Mesenteric fat pad (tissue), 1 donor: Measurements from ENCODE around the gene GAPT. TPM values are rescaled to one million over a fixed set of nuclear protein-coding genes. Genes with fewer than 3 reads are reported as not detected.

Experiments
- DNase-seq: peaks from one replicate; pipeline ENCODE4 v3.0.0-alpha.2; 2020; ENCODE audit warnings: low spot score
- long read RNA-seq: library from polyadenylated mRNA; unstranded; transcript quantifications from one replicate; pipeline ENCODE4 v2.0.0, GENCODE V29; 2020
- total RNA-seq: library from RNA; stranded (reverse); fragmentation: NEBNext Ultra II Directional; extraction: Animal tissue kit (Norgen Biotek cat#: 25700); gene quantifications from one replicate; pipeline ENCODE4 v1.2.1, GENCODE V29; 2021
- donor health status: DM: yes; HTN: yes; CAD: no.

GAPT gene
- total RNA-seq: 2.0 TPM
- long read RNA-seq: 0 reads

DNA sequence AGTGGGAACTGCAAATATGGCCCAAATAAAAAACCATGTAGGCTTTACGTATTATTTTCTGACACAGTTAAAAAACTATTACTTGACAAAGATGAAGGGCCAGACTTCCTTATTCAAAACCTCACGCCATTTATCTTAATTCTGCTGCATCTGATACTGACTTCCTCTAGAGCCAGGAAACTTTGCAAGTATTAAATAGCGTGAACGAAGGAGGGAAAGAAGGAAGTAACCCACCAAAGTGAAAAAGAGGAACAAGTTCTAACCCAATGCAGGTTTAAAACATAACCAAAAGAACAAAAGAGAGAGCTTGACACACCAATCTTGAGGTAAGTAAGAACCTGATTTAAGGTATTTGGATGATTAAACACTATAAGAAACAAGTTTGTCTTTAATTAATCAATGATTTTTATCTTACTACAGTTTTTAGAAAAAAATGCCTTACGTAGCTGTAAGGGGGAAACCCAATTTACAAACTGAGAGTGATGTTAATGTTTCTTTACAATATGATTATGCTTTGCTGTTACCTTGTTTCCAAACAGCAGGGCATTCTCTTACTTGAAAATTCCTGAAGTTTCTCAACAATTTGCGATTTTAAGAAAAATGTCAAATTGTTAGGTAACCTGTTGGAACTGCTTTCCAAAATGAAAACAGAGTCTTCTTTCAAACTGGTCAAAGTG is at the start of gene GAPT:
Gene GAPT (plus strand): TSS at position 220 of the 677 bp plus-strand sequence. CDS start 3,102 bp downstream, outside the sequence.
- no peak for DNase-seq

DNA sequence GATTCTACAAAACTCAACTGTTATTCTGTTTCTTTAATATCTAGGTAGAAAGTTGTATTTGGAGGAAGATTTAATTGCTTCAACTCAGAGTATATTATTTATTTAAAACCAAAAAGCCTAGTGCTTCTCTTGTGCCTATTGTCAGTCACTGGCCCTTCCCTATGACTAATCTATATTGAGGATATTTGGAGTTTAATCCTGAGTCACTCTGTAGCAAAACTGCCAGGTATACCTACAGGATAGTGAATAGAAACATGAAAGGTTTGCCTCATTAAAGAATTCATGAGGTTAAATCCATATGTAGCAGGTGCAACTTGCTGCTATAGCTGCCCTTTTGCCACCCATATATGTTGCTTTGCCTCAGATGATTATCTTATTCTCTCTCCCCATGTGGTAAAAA is 46.4 kb upstream of the GAPT start:
- no peak for DNase-seq

DNA sequence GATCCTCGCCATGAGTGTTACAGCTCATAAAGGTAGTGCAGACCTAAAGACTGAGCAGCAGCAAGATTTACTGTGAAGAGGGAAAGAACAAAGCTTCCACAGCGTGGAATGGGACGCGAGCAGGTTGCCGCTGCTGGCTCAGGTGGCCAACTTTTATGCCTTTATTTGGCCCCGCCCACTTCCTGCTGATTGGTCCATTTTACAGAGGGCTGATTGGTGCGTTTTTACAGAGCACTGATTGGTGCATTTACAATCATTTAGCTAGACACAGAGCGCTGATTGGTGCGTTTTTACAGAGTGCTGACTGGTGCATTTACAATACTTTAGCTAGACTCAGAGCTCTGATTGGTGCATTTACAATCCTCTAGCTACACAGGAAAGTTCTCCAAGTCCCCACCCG is 45.2 kb upstream of the GAPT start:
- no peak for DNase-seq

DNA sequence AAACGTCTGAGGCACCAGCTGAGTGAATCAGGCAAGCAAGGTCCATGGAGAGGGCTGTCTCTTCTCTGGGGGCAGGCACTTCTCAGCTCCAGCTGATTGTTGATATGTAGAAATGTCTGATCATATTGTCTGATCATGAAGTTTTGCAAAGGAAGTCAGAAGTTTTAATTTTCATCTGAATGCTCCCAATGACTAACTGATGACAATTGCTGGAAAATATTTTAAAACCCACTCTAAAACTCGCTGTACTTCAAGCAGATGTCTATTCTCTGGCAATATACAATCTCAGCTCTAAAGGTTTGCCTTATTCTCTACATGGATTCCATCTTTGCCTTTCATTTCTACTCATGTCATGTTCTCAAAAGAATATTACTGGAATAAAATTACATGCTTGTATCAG is 44.0 kb upstream of the GAPT start:
- no peak for DNase-seq

DNA sequence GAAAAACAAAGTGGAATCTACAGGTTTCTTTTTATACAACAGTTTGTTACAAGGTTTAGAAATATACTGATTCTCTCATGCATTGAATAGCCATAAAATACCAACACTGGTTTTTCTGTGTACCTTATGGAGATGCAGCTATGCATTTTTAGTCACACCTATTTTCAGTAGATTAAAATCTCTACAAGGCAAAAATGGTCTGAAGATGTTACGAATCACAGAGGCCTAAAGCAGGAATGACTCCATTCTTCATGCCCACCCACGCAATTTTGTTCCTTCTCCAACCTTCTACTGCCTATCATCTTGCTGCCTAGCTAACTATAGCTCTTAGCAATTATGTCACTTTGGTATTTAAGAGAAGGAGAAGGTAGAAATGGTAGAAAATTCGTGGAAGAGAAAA is 41.2 kb upstream of the GAPT start:
- DNase-seq: no peak

DNA sequence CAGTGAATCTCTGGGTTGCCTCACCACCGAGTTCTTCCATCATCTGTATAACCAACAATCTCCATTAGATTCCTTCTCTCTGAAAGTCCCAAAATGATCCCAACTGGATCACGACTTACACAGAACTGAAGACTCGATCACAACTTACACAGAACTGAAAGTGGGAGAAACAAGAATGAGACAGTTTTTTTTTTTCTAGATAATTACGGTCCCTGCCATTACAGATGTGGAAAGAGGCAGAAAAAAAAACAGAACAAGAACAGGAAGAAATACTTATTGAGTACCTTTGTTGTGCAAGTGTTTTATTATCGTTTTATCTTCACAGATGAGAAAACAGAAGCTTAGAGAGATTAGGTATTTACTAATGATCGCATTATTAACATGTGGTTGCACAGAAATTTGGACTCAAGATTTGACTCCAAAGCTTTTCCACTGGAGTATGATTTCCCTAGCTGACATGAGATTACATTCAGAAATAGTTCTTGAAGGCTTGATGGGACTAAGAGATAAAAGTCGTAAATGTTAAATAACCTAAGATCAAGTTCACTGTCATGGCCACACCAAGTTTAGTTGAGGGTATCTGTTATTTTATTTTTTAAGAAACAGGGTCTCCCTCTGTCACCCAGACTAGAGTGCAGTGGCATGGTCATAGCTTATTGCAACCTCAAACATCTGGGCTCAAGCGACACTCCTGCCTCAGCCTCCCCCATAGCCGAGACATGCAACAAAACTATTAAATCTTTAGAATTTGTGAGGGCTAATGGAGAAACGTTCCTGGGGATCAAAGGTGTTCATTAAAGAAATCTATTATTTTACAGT is 40.2 kb upstream of the GAPT start:
- DNase-seq: no peak

DNA sequence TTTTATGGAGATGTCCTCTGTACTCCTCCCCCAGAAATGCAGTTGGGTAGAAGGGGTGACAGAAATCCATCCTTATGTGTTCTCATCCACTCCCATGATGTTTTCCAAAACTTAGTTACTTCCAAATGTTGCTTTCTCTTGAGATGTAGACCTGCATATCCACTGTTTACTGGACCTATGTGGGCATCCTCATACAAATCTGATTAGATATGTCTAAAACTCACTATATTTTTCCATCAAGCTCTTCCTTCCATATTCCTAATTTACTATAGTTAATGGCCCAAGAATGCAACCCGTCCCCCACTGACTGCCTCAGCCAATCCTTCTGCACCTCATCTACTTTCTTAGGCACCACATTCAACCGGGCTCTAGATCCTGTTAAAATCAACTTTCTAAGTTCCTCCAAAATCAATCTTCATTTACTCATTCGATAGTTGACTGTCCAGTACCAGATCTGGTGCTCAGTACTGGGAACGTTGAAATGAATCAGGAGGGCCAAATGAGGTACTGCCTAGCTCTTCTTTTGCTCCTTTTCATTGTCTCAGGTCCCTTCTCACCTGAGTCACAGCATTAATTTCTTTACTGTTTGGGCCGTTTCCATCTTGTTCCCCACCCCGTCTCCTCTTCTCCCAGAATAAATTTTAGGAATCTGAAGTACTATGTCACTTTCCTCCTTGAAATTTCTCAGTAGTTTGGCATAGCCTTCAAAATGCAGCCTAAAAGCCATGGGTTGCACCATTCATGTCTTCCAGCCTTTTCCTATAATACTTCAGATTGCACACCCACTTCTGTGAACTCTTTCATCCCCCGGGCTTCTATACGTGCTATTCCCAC is 39.3 kb upstream of the GAPT start:
- DNase-seq: no peak

DNA sequence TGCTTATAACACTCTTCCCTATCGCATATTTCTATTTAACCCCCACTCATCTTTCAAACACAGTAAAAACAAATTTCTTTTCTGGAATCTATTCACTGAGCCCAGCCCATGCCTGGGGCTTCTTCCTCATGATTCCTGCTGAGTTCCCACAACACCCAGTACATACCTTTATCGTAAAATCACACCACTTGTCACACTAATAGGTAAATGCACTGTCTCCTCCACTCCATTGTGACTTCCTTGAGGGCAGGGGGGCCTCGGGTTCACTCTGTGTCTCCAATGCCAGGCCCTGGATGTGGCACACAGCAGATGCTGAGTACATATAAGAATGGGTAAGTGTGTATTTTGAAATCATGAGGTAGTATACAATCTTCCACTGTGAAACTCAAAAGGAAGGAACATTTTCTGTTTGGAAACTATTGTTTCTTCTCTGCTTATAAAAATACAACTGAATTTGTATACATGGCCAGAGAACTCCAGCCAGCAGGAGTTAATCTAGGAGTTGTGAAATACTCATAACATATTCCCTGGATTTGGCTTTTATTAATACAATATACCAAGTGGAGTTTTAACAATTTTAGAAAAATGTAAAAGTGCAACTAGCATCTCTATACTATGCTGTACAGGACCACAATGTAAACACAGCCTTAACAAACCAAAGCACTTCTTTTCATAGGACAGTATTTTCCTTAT is 38.5 kb upstream of the GAPT start:
- DNase-seq: no peak

DNA sequence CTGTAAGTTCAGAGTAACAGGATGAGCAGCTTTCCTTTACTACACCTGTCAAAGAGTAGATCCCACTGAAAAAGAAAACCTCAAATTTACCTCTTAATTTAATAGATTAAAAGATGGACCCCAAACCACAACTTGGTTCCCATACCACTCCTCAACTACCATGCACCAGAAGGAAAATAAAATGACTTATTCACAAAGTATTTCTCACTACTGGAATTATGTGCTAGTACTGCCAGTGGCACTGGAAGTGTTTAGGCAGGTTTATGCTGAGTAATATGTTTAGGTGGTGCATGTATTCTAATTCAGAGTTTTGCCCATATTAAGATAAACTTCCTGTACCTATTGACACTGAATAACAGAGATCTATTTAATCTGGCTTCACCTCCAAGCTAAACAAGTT is 37.9 kb upstream of the GAPT start:
- DNase-seq: no peak

DNA sequence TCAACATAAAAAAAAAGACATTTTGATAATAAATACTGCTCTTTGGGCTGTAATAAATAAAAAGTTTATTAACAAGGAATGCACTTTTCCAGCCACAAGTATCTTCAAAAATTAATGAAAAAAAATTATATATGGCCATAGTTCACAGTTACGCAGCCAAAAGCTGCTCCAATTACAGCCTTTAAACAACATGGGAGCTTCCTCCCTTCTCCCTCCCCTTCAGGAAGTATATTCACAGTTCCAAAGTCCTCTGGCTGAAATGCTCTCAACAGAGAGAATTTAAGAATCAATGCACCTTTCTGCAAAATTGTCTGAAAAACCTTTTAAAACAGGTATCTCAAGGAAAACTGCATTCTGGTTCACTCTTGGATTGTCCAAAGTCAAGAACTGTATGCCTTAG is 37.2 kb upstream of the GAPT start:
- no peak for DNase-seq

DNA sequence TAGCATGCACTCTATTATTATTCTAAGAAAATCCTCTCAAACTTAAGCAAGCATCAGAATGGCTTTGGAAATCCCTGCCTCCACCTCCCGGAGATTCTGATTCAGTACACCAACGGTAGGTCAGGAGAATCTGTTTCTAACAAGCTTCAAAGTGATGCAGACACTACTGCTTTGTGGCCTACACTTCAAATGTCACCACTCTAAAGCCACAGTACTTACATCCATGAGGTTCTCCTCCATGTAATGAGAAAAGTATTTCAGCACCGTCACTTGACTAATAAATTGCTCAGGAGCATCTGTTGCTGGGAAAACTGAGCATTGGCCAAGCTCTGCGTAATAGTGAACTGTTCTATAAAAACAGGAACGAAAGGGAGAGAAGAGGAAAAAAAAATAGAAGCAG is 36.2 kb upstream of the GAPT start:
- no peak for DNase-seq

DNA sequence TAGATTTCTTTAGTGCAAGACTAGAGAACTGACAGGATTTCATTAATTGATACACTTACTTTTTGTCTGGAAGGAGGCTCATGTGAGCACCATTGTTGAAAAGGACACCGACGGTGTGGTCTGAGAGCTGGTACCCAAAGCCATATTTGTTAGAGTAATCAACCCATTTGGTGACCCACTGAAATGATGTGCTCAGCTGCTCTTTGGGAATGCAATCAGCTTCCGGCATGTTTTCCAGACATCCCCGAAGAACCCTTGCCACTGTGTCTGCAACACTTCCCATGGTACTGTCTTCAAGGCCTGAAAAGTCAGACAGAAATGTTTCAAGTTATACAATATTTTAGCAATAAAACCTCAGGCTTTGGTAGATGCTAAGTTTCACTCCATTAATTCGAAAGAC is 35.8 kb upstream of the GAPT start:
- no peak for DNase-seq

DNA sequence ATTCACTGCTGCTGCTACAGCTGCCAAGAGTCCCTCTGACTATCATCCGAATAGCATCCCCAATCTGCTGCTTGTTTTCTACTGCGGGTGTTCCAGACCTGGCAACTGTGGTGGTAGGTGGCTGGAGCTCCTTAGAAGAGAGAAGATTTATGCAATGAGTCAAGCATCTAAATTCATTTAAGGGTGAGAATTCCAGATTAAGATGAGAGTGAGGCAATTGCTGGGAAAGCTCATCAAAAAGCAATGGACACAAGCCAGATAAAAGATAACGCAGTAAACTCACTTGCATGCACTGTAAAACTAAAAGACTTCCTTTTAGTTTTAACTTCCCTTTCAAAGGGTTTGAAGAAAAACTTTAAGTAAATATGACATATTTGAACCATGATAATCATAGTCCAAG is 35.2 kb upstream of the GAPT start:
- no peak for DNase-seq

DNA sequence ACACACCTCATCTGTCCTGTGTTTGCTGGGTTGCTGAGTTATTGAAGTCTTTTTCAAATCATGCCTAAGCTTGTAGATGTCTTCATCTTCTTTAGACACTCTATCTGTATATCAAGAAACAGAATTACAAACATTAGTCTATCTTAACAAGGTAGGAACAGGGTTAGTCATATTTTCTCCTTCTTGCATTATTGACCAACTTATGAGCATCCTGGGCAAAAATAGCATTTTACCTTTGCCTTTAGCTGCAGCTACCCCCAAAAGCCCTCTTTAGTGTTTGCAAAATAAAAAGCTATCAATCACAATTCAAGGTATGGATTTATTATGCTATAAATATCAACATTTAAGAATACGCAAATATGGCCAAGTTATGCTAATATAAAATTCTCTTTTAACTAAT is 34.7 kb upstream of the GAPT start:
- DNase-seq: no peak

DNA sequence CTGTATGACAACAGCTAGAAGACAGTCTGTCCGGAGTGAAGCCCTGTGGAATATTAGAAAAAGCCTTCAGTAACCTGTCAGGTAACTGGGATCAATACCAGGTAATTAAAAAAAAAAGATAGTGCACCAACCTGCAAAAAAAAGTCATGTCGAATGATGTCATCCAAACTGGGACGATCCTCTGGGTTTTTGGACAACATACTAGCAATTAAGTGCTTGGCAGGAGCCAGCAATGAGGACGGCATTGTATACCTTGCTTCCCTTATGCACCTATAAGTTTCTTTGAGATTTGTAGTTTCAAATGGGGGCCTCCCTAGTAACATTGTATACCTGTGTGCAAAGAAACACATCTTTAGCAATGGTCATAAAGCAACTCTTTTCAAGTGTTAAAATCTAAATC is 34.2 kb upstream of the GAPT start:
- no peak for DNase-seq

DNA sequence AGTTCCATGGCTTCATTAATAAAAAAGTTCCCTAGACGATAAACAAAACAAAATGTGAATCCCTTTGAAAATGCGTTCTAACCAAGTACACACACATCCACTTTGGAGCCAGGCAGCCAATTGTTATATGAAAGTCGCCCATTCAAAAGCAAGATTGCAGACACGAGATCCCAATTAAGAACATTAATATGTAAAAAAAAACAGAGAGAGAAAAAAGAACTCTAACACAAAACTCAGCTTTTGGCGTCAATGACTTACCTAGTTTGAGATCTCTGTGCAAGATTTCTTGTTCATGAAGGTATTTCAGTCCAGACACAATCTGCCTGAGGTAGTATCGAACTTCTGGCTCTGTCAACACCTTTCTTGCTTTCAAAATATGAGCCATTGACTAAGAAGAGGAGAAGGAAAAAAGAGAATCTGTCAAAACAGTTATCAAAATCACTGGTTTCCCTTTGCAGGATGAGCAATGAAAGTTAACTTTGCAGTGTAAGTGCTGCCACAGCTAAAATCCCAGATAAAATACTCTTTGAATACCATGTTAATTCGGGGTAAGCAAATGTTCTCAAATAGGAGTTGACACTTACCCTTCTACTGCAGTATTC is 33.0 kb upstream of the GAPT start:
- DNase-seq: no peak

DNA sequence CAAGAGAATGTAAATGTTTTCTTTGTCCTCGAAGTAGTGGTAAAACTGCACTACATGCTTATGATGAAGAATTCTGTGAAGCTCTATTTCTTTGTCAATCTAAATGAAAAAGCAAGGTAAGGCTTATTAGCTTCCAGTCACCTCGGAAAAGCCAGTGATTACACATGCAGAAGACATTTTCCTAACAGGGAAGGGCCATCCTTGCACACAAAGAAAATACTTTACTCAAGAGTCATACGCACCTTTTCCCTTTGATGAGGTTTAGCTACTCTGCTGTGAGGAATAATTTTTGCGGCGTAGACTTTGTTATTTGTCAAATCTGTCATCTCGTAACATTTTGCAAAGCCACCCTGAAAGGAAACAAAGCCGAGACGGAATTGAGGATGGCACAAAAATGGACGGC is 32.5 kb upstream of the GAPT start:
- no peak for DNase-seq

DNA sequence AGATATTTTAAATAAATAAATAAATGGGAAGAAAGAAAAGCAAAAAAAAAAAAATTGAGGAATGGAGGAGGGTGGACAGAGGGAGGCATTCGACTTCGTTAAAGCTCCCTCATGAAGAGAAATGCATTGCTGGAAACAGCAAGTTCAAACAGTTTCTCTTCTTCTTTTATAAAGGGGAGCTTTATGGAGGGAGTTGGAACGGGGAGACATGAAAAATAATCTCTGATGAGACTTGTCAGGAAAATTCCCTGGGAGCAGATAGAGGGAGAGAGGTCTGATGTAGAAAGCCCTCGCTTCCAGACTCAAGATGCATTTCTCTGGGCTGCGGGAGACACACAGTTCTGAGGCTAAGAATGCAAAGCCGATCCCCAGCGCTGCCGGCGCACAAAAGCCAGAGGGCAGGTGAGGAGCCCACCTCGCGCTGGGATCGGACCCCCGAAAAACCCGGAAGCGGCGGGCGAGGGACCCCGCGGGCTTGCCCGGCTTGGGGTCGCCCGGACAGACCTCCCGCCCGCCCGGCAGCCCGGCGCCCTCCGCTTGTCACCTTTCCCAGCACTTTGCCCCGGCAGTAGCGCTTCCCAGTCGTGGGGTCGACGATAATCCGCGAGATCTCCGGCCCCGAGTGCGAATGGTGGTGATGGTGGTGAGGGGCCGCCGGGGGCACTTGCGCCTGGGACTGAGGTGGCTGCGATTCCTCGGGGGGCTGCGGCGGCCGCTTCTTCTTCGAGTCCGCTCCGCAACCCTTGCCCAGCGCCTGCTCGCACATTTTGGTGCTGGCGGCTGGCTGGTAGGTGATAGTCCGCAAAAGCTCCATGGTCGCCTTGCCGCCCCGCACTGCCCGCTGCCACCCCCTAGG is 31.9 kb upstream of the GAPT start:
- peak; percentile 89 for DNase-seq

DNA sequence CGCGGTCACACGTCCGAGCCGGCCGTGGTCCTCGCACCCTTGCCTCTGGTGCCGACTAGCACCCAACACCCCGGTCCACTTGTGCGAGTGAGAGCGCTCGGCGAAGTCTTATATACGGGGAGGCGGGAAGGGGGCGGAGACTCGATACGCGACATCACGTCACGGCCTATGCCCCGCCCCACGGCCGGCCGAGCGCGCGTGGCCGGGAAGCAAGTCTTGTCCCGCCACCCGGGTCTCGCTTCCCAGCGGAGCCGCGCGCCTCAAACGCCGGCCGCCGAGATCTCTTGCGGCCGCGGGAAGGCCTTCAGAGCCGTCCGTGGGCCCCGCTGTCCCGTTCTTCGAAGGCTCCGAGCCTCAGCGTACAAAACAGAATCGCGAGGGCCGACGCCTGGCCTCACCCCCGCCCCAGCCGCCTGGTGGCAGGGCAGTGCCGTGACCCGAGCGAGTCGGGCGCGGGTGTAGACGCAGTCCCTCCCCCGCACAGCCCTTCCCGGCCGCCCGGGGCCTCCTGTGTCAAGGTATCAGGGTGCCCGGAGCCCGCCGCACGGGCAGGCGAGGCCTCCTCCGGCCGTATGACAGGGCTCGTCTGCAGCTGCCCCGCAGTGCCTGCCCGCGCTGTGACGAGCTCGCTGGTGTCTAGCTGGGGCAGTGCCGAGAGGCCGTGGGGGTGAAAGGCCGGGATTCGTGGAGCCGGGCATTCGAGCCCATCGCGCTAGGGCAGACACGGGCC is 31.1 kb upstream of the GAPT start, which contains the start of gene PLK2:
Gene PLK2 (minus strand): TSS at position 85 of the 730 bp plus-strand sequence. CDS start 127 bp downstream, outside the sequence.
- DNase-seq: peak; percentile 99
